Measurements from ENCODE around the gene ZNF695. TPM values are rescaled to one million over a fixed set of nuclear protein-coding genes. Genes with fewer than 3 reads are reported as not detected.

Gene ZNF695
- total and polyA plus RNA-seq, 9 of the 15 experiments (the other 6 are each of a cell fraction or from before 2014, with no cell fraction given): 8.7 to 15.2 (median 10.9) TPM

GRCh38 chr1:246959944-246960693 lies 47.7 kb downstream of the ZNF695 start (continued):
- TF ChIP-seq DEAF1 (CRISPR knock-in tag; IDR thresholded peaks at IDR 0.05) (peak; percentile 42; the same call in 1 of the 2 replicates), DNMT1 (IDR thresholded peaks at IDR 0.05) (no peak), GTF3C2 (IDR thresholded peaks at IDR 0.05; ENCODE audit: borderline replicate concordance, extremely low read depth, insufficient read length) (no peak), PHF8 (IDR thresholded peaks at IDR 0.05; ENCODE audit: borderline replicate concordance, low read length) (no peak), RREB1 (CRISPR knock-in tag; IDR thresholded peaks at IDR 0.05) (no peak), MYNN (IDR thresholded peaks at IDR 0.05) (no peak), MYNN (CRISPR knock-in tag; IDR thresholded peaks at IDR 0.05) (no peak), SRF (CRISPR knock-in tag; IDR thresholded peaks at IDR 0.05) (no peak; a peak in 1 of 4 replicates), NCOA2 (IDR thresholded peaks at IDR 0.05; ENCODE audit: partially characterized antibody in 2 of 2) (no peak)
- TF ChIP-seq, protein P1, sequence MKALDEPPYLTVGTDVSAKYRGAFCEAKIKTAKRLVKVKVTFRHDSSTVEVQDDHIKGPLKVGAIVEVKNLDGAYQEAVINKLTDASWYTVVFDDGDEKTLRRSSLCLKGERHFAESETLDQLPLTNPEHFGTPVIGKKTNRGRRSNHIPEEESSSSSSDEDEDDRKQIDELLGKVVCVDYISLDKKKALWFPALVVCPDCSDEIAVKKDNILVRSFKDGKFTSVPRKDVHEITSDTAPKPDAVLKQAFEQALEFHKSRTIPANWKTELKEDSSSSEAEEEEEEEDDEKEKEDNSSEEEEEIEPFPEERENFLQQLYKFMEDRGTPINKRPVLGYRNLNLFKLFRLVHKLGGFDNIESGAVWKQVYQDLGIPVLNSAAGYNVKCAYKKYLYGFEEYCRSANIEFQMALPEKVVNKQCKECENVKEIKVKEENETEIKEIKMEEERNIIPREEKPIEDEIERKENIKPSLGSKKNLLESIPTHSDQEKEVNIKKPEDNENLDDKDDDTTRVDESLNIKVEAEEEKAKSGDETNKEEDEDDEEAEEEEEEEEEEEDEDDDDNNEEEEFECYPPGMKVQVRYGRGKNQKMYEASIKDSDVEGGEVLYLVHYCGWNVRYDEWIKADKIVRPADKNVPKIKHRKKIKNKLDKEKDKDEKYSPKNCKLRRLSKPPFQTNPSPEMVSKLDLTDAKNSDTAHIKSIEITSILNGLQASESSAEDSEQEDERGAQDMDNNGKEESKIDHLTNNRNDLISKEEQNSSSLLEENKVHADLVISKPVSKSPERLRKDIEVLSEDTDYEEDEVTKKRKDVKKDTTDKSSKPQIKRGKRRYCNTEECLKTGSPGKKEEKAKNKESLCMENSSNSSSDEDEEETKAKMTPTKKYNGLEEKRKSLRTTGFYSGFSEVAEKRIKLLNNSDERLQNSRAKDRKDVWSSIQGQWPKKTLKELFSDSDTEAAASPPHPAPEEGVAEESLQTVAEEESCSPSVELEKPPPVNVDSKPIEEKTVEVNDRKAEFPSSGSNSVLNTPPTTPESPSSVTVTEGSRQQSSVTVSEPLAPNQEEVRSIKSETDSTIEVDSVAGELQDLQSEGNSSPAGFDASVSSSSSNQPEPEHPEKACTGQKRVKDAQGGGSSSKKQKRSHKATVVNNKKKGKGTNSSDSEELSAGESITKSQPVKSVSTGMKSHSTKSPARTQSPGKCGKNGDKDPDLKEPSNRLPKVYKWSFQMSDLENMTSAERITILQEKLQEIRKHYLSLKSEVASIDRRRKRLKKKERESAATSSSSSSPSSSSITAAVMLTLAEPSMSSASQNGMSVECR (CRISPR knock-in tag; IDR thresholded peaks at IDR 0.05): no peak

Data from K562 (cell line).